HG02642 (cell line): Measurements from ENCODE around the gene SKAP1.
"Not testable (repeated sequence)": the region's sequence is repeated elsewhere in the genome, so short reads cannot be mapped to it uniquely, and the experiment has no call there.

Experiments
- ATAC-seq: cut with Tn5 transposase; IDR thresholded peaks from one replicate; pipeline ENCODE4 v1.9.1; 2021; ENCODE audit warnings: mild to moderate bottlenecking; ENCODE audit not compliant: unreplicated experiment, poor library complexity

SKAP1 gene

GRCh38 chr17:48451489-48451888 lies 21.5 kb upstream of the SKAP1 start:
- no peak for ATAC-seq

- not testable (repeated sequence) for ATAC-seq
Observed at GRCh38 chr17:48449335-48449734, 19.3 kb upstream of the SKAP1 start.

- no peak for ATAC-seq
Observed at GRCh38 chr17:48445248-48445620, 15.2 kb upstream of the SKAP1 start.

- ATAC-seq = no peak
Observed at GRCh38 chr17:48444516-48445247, 14.7 kb upstream of the SKAP1 start.

- no peak for ATAC-seq
Observed at GRCh38 chr17:48443712-48444111, 13.7 kb upstream of the SKAP1 start.

GRCh38 chr17:48442819-48443218 lies 12.8 kb upstream of the SKAP1 start:
- ATAC-seq = no peak

- ATAC-seq = no peak
Observed at GRCh38 chr17:48441862-48442261, 11.8 kb upstream of the SKAP1 start.

GRCh38 chr17:48441231-48441711 lies 11.3 kb upstream of the SKAP1 start:
- ATAC-seq = peak; percentile 64

- ATAC-seq = no peak
Observed at GRCh38 chr17:48440669-48441068, 10.7 kb upstream of the SKAP1 start.

- no peak for ATAC-seq
Observed at GRCh38 chr17:48439875-48440505, 10.0 kb upstream of the SKAP1 start.

- peak; percentile 32 for ATAC-seq
Observed at GRCh38 chr17:48439110-48439850, 9.3 kb upstream of the SKAP1 start.

- ATAC-seq = no peak
Observed at GRCh38 chr17:48438516-48439061, 8.6 kb upstream of the SKAP1 start.

- no peak for ATAC-seq
Observed at GRCh38 chr17:48433896-48434295, 3.9 kb upstream of the SKAP1 start.

GRCh38 chr17:48432820-48433775 lies 3.1 kb upstream of the SKAP1 start:
- ATAC-seq = no peak

- ATAC-seq = no peak
Observed at GRCh38 chr17:48429156-48429555, 858 bp downstream of the SKAP1 start.

- no peak for ATAC-seq
Observed at GRCh38 chr17:48427598-48427997, 2.4 kb downstream of the SKAP1 start.

GRCh38 chr17:48426761-48427500 lies 3.1 kb downstream of the SKAP1 start:
- ATAC-seq = no peak

GRCh38 chr17:48426019-48426665 lies 3.9 kb downstream of the SKAP1 start:
- ATAC-seq = no peak

- ATAC-seq = not testable (repeated sequence)
Observed at GRCh38 chr17:48422060-48422459, 8.0 kb downstream of the SKAP1 start.
